Choroid plexus epithelial cell (primary cell): ENCODE data around the gene PARD3.

Experiments
- DNase-seq: peaks from one replicate; pipeline ENCODE4 v3.0.0-alpha.2; 2010; ENCODE audit warnings: low read depth
- H3K4me3 ChIP-seq: 2 replicates; pipeline ENCODE4 v1.5.1; 2011; ENCODE audit warnings: low read depth, mild to moderate bottlenecking, control low read depth, low read length, moderate library complexity
- TF ChIP-seq, protein P1 (sequence below): conservative IDR thresholded peaks from 2 replicates; pipeline ENCODE4 v1.5.1; 2011; ENCODE audit warnings: low read depth, mild to moderate bottlenecking, control low read depth, inconsistent platforms, low read length, moderate library complexity

Gene PARD3

DNA sequence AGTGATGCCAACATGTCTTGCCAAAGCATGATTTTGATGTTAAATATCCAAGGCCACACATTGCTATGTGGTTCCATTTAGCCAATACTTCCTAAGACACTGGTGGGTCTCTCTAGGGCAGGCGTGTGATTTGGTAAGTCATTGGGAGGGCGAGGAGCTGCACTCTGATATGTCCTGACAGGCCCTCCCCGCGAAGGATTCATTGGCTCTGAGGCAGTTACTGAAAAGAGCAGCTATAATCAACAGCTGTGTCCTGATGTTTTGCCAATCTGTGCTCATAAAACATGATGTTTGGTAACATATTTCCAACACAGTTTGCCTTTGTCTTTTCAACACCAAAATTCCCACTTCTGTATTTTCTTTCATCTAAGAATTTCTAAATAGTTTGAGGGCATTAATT, 646.7 kb downstream of the PARD3 start:
- TF ChIP-seq, protein P1, sequence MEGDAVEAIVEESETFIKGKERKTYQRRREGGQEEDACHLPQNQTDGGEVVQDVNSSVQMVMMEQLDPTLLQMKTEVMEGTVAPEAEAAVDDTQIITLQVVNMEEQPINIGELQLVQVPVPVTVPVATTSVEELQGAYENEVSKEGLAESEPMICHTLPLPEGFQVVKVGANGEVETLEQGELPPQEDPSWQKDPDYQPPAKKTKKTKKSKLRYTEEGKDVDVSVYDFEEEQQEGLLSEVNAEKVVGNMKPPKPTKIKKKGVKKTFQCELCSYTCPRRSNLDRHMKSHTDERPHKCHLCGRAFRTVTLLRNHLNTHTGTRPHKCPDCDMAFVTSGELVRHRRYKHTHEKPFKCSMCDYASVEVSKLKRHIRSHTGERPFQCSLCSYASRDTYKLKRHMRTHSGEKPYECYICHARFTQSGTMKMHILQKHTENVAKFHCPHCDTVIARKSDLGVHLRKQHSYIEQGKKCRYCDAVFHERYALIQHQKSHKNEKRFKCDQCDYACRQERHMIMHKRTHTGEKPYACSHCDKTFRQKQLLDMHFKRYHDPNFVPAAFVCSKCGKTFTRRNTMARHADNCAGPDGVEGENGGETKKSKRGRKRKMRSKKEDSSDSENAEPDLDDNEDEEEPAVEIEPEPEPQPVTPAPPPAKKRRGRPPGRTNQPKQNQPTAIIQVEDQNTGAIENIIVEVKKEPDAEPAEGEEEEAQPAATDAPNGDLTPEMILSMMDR = no peak
- DNase-seq = no peak
- H3K4me3 ChIP-seq = no peak overlapping the region

DNA sequence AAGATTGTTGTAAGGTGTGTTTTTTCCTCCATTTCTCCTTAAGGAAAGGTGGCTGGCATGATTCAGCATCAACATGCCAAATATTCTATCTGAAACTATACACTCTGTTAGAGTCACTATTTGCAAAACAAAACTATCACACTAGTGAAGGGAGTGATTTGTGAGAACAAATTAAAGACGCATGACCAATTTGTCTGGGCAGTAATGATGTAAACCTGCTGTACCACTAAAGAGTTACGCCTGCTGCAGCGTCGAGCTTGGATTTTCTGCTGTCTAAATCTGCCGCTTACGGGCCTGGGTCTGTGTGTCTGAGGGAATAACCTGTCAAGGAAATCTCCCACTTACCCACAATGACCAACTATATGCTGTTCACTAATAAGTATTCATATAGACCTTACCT, 648.3 kb downstream of the PARD3 start:
- DNase-seq = no peak
- no peak overlapping the region for H3K4me3 ChIP-seq
- TF ChIP-seq, protein P1 = no peak

DNA sequence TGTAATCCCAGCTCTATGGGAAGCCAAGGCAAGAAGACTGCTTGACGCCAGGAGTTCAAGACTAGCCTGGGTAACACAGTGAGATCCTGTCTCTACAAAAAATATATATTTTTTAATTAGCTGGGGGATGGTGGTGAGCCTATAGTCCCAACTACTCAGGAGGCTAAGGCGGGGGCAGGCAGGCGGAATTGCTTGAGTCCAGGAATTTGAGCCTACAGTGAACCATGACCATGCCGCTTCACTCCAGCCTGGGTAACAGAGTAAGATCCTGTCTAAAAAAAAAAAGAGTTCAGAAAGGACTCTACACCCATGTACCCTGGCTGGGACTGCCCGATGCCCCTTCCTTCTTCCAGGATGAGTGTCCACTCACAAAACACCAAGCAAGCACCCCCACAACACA, 648.7 kb downstream of the PARD3 start:
- H3K4me3 ChIP-seq = no peak overlapping the region

DNA sequence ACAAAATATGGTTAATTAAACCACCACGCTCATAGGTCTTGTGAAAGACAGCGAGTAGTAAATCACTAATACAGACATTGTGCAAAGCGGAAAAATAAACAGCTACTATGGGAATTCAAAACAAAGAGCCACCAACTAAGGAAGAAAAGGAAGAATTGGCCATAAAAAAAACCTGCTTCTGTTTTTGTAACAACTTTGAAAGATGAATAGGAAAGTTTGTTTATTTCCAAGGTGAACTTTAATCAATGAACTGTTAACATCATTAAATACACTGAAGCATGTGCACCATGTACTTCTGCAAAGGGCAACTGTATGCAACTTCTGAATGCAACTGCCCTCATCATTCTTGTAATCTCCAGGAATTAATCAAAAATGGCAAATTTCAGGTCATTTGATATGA, 651.1 kb downstream of the PARD3 start:
- DNase-seq = no peak
- H3K4me3 ChIP-seq = no peak overlapping the region
- TF ChIP-seq, protein P1 = no peak

More for the DNA sequence above, 648.7 kb downstream of the PARD3 start:
- TF ChIP-seq, protein P1 = no peak
- DNase-seq = no peak

DNA sequence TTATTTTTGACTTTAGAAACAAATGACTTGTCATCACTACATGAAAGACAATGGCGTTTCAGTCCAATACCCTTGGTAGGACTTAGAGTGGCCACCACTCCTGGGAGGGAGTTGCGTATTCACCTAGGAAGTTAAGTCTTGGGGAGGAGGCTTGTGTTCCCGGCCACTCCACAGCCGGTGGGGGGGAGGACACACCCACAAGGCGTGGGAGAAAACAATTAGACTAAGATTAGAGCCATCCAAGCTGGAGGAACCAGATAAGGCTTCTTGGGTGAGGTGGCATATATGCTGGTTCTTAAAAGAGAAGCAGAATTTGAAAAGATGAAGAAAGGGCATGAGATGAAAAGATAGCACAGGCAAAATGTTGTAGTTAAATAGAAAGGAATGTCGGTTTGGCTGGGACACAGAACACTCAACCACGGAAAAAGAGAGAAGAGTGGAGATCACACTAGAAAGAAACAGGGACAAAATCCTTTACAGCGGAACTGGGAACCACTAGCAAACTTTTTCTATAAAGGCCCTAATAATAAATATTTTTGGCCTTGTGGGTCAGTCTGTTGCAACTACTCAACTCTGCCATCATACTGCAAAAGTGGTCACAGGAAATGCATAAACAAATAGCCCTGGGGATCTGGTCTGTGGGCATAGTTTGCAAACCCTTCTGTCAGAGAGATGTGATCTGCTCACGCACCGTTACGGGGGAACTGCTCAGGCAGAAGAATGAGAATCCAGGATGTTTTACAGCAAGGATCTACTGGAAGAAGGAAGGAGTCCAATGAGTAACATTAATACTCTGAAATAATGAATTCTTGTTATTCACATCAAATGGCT, 651.8 kb downstream of the PARD3 start:
- TF ChIP-seq, protein P1 = no peak

DNA sequence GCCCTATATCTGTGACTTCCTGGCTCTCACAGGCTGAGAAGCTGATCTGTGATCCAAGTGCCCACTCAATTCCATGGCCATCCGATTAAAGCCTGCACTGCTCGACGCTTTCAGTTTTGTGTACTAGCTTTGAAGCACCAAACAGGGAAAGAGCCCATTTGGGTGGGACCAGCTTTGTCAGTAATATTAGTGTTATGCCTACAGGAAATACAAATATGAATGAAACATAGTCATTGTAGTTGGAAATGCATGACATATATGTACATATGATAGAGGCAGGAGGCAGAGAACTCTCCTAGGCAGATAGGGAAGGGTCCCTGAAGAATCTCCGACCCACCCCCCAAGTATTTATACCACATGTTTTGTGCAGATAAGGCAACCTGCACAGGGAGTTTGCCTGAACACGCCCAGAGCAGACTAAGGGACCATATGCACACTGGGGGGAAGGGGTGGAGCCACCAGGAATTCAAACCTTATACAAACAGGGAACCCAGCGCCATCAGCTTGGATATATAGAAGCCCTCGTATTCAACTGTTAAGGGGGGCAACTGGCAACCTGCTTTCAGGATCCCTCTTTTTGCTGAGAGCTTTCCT, 653.2 kb downstream of the PARD3 start:
- H3K4me3 ChIP-seq = no peak overlapping the region
- no peak for DNase-seq
- TF ChIP-seq, protein P1 = no peak

More for the DNA sequence above, 651.8 kb downstream of the PARD3 start:
- H3K4me3 ChIP-seq = no peak overlapping the region
- DNase-seq = no peak
